GM12874 (cell line): ENCODE data around the gene DKK1.

Source experiments
- TF ChIP-seq, protein P1 (sequence below): IDR thresholded peaks from 2 replicates; pipeline ENCODE4 v1.5.1; 2011; ENCODE audit warnings: low read depth, mild to moderate bottlenecking, control low read depth, low read length, moderate library complexity; ENCODE audit not compliant: insufficient read depth

Gene DKK1, protein sequence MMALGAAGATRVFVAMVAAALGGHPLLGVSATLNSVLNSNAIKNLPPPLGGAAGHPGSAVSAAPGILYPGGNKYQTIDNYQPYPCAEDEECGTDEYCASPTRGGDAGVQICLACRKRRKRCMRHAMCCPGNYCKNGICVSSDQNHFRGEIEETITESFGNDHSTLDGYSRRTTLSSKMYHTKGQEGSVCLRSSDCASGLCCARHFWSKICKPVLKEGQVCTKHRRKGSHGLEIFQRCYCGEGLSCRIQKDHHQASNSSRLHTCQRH

DNA sequence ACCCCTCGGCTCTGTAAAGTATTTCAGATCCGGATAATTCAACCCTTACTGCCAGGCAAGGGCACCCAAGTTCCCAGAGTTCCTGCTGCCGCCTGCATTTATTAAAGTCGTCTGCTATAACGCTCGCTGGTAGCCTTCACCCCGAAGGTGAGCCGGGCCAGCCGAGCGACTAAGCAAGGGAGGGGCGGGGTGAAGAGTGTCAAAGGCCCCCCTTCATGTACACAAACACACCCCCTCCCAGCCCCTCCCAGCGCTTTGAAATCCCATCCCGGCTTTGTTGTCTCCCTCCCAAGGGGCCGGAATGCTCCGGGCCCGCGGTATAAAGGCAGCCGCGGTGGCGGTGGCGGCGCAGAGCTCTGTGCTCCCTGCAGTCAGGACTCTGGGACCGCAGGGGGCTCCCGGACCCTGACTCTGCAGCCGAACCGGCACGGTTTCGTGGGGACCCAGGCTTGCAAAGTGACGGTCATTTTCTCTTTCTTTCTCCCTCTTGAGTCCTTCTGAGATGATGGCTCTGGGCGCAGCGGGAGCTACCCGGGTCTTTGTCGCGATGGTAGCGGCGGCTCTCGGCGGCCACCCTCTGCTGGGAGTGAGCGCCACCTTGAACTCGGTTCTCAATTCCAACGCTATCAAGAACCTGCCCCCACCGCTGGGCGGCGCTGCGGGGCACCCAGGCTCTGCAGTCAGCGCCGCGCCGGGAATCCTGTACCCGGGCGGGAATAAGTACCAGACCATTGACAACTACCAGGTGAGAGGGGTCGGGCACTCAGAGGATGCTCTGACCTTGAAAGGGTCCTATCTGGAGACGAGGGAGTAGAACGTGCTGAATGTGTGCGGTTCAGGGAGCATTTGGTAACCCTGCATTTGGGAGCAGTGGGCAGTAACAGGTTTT, at the start of gene DKK1:
DKK1 (plus strand) TSS at position 349 of the 889 bp plus-strand sequence; CDS start at position 503, 154 bp downstream.
- TF ChIP-seq, protein P1, sequence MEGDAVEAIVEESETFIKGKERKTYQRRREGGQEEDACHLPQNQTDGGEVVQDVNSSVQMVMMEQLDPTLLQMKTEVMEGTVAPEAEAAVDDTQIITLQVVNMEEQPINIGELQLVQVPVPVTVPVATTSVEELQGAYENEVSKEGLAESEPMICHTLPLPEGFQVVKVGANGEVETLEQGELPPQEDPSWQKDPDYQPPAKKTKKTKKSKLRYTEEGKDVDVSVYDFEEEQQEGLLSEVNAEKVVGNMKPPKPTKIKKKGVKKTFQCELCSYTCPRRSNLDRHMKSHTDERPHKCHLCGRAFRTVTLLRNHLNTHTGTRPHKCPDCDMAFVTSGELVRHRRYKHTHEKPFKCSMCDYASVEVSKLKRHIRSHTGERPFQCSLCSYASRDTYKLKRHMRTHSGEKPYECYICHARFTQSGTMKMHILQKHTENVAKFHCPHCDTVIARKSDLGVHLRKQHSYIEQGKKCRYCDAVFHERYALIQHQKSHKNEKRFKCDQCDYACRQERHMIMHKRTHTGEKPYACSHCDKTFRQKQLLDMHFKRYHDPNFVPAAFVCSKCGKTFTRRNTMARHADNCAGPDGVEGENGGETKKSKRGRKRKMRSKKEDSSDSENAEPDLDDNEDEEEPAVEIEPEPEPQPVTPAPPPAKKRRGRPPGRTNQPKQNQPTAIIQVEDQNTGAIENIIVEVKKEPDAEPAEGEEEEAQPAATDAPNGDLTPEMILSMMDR: peak; percentile 78

DNA sequence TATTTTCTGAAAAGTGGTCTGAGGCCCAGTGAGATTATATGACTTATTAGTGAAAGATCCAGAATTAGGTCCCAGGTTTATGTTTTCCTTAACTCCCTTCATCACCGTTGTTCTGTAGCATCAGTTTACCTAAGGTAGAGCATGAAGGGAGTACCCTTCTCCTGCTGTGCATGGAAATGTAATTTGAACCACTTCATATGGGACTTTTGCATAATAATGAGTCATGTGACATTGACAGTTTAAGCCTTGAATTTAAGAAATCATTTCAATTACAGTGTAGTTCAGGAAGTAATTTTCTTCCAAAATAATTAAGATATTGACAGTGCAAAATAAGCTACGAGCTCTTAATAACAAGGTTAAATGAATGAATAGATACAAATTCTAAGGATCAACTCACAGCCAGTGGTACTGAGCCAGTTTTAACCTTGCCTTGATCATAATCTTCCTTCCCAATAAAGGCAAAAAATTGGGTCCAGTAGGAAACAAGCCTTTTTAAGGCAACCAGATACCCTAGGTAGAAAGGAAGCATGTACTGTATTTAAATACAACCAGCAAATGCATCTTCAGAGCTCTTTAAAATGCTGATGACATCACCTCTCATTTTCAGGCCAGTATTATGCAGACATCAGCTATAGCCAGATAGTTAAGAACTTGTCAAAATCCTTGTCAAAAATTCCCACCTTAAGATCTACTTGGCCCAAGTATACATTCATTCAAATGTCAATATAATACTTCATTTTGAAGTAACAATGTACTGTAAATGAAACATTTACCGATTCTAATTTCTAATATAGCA, 48.8 kb upstream of the DKK1 start:
- TF ChIP-seq, protein P1: no peak

DNA sequence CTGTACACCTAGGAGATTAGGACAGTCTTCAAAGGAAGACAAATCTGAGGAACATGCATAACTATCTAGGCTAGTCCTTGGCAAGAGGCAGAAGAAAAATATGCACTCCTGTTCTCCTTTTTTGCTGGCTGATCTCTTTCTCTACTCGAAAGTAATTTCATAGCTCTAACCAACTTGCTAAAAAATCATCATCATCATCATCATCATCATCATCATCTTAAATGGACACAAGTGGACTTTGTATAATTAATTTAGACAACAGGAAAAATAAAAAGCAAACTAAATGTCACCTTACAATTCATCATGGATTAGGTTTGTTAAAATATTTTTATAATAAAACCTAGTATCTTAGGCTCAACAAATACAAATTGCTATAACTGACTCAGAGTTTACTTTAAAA, 47.2 kb upstream of the DKK1 start:
- TF ChIP-seq, protein P1: no peak

DNA sequence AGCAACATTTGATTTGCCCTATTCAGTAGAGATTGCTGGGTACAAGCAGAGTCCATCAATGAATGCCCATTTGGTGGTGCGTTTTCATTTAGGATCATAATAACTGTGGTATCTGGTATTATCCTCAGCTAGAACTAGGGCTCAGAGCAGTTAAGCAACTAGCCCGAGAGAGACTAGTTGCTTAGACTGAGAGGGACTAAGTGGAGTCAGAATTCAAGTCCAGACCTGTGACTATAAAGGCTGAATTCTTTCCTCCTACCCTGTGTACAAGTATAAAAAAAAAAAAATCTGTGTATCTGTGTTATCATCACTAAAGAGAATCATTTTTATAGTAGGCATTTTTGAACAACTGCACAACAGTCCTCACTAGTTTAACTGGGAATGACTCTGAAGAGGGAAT, 45.3 kb upstream of the DKK1 start:
- TF ChIP-seq, protein P1: no peak

DNA sequence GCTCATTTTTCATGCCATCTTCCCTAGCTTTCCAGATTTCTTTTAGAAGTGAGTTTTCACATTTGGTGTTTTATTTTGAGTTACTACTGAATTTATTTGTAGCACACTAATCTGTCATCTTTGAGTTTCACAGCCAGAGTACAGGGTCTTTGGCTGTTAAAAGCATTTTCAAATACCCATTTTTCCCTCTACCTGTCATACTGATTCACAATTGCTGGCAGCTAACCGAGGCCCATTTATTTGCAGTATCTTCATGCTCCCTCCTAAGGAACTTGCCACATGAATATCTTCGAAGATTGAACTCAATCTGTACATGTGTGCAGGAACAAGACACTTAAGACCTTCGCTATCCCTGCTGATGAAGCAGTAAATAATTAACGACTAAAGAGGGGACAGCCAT, 44.8 kb upstream of the DKK1 start:
- TF ChIP-seq, protein P1: no peak

DNA sequence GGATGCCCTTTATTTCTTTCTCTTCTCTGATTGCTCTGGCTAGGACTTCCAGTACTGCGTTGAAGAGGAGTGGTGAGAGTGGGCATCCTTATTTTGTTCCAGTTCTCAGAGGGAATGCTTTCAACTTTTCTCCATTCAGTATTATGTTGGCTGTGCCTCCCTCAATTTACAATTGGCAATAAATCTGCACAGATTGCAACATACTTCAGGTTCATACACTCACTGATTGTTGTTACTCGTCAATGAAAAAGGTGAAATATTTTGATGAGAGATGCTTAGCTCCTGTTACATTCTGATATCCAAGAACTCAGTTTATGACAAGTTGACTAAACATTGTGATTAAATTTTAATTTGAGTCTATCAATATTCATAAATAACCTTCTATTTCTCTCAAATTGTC, 37.9 kb upstream of the DKK1 start:
- TF ChIP-seq, protein P1: no peak

DNA sequence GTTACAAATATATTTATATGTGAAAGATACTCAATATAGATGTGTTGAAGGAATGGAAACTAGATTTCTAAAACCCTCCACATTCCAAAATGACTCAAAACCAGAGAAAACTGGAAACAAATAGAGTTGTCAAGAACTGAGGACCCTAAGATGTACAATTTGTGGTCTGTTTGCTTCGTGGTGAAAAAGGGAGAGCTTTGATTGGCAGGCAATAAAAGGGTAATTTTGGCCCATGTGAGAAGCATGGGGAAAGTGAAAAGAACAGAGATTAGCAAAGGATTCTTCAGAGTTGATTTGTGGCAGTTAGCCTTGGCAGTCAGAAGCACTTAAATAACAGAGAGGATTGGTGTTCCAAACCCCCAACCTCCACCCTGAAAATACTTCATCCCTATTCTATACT, 37.1 kb upstream of the DKK1 start:
- TF ChIP-seq, protein P1: no peak
